Esophagus mucosa (tissue), 1 donor: ENCODE measurements around the gene DCBLD1. TPM values are rescaled to one million over a fixed set of nuclear protein-coding genes. Genes with fewer than 3 reads are reported as not detected.

Experiments used
- ATAC-seq: fragments of 200-7000 bp; cut with Tn5 transposase; one replicate; pipeline ENCODE4 v1.9.1; 2020
- total RNA-seq: library from RNA; stranded (reverse); gene quantifications from one replicate; pipeline ENCODE4 v1.2.4, GENCODE V29; 2023
- donor health status: DM: yes; HTN: yes; CAD: no.

DCBLD1 gene
- total RNA-seq, 1 donor from 2014 or later = 9.5 TPM

- no peak for ATAC-seq
These were observed 49.6 kb downstream of the DCBLD1 start for GRCh38 chr6:117531809-117532725.

GRCh38 chr6:117533775-117534174, 51.3 kb downstream of the DCBLD1 start:
- ATAC-seq = no peak

GRCh38 chr6:117534974-117535373, 52.5 kb downstream of the DCBLD1 start:
- no peak for ATAC-seq

GRCh38 chr6:117536317-117536716, 53.8 kb downstream of the DCBLD1 start:
- no peak for ATAC-seq

- no peak for ATAC-seq
These were observed 56.1 kb downstream of the DCBLD1 start for GRCh38 chr6:117538615-117539014.

- peak; percentile 91 for ATAC-seq
These were observed 58.2 kb downstream of the DCBLD1 start for GRCh38 chr6:117540670-117541069.

- peak; percentile 33 for ATAC-seq
These were observed 60.0 kb downstream of the DCBLD1 start for GRCh38 chr6:117542493-117542892.

GRCh38 chr6:117544716-117545115, 62.2 kb downstream of the DCBLD1 start:
- no peak for ATAC-seq

- ATAC-seq = peak; percentile 87
These were observed 62.7 kb downstream of the DCBLD1 start for GRCh38 chr6:117545161-117545595.

- no peak for ATAC-seq
These were observed 64.2 kb downstream of the DCBLD1 start for GRCh38 chr6:117546674-117547073.

GRCh38 chr6:117547688-117548621, 65.5 kb downstream of the DCBLD1 start:
- peak; percentile 12 for ATAC-seq

GRCh38 chr6:117548797-117549301, 66.4 kb downstream of the DCBLD1 start:
- ATAC-seq = no peak

- ATAC-seq = no peak
These were observed 67.1 kb downstream of the DCBLD1 start for GRCh38 chr6:117549611-117550010.

GRCh38 chr6:117550078-117550600, 67.7 kb downstream of the DCBLD1 start:
- ATAC-seq = peak; percentile 65

- ATAC-seq = no peak
These were observed 68.3 kb downstream of the DCBLD1 start for GRCh38 chr6:117550618-117551242.

GRCh38 chr6:117552618-117553017, 70.1 kb downstream of the DCBLD1 start:
- no peak for ATAC-seq

- ATAC-seq = no peak
These were observed 70.7 kb downstream of the DCBLD1 start for GRCh38 chr6:117553142-117553541.

- ATAC-seq = no peak
These were observed 72.9 kb downstream of the DCBLD1 start for GRCh38 chr6:117555262-117555849.

- no peak for ATAC-seq
These were observed 73.5 kb downstream of the DCBLD1 start for GRCh38 chr6:117555882-117556498.

GRCh38 chr6:117557951-117558350, 75.5 kb downstream of the DCBLD1 start:
- ATAC-seq = no peak

- no peak for ATAC-seq
These were observed 76.3 kb downstream of the DCBLD1 start for GRCh38 chr6:117558818-117559217.
